ENCODE data around the gene CD59. TPM values are rescaled to one million over a fixed set of nuclear protein-coding genes. Genes with fewer than 3 reads are reported as not detected.

CD59 gene
- total and polyA plus RNA-seq, 10 of the 15 experiments (the other 5 are each of a cell fraction or from before 2014, with no cell fraction given) = 55.5 to 256 (median 181) TPM

GRCh38 chr11:33722590-33723234 is 13.5 kb downstream of the CD59 start (continued):
- no peak for TF ChIP-seq SPI1 (IDR thresholded peaks at IDR 0.05; ENCODE audit: borderline replicate concordance, insufficient read depth, low read depth, low read length)

- Histone ChIP-seq H3K4me1 (ENCODE audit: control insufficient read depth, insufficient read depth, low read length) (peaks cover 24% of the 10 kb centered on the region), H3K27ac (ENCODE audit: control insufficient read depth, insufficient read depth) (0 out of 2 replicates have a peak overlapping the region, but pooled peaks have one; percentile 36), H3K4me2 (ENCODE audit: control insufficient read depth, insufficient read depth) (no peak overlapping the region), H3K9me3 (replicated peaks; ENCODE audit: control insufficient read depth, insufficient read depth, low read length) (no peaks in the 10 kb centered on the region), H3K79me2 (ENCODE audit: control insufficient read depth, insufficient read depth, low read length) (peaks cover 33% of the 10 kb centered on the region), H3K27me3 (replicated peaks in 1 of 2; ENCODE audit: control insufficient read depth in 2 of 2, insufficient read depth in 2 of 2, low read length in 1 of 2) (no peaks in the 10 kb centered on the region), H3K4me3 (no peak overlapping the region), H4K20me1 (ENCODE audit: control insufficient read depth, insufficient read depth) (no peaks in the 10 kb centered on the region), H2AFZ (ENCODE audit: control insufficient read depth, low read depth, low read length) (no peak overlapping the region), H3K9ac (ENCODE audit: control insufficient read depth, insufficient read depth, low read length) (no peak overlapping the region), H3K36me3 (ENCODE audit: control insufficient read depth in 2 of 2, insufficient read depth in 2 of 2, low read length in 1 of 2) (peaks cover 14 to 18% of the 10 kb centered on the region in 2 experiments; a peak in 3 of 4 replicates)
- 97% methylated on average over 5 of the region's 5 CpGs for WGBS (ENCODE audit: insufficient coverage, insufficient replicate concordance, low lambda C conversion rate, missing lambda C conversion rate)
- SMC1A ChIA-PET (ENCODE audit: uncharacterized antibody, unreplicated experiment) = interaction anchor here (1.3 to 1.8 kb wide), 3 partner anchors 11 to 21 kb away, joined by 3 to 7 read pairs (median 3); no protein-coding TSS in a partner anchor
- in situ Hi-C loops (cut with MboI) (no loop called here), intact Hi-C loops (cut with micrococcal nuclease; ENCODE audit: unreplicated experiment) (no loop called here)
- RAD21 ChIA-PET (ENCODE audit: unreplicated experiment) = interaction anchor here (0.7 to 1.4 kb wide), 4 partner anchors 10 to 20 kb away, joined by 3 to 8 read pairs (median 4); partner anchors contain the start of gene CD59
- TF ChIP-seq CBX3 (IDR thresholded peaks at IDR 0.05; ENCODE audit: borderline replicate concordance, low read depth) (no peak), SPI1 (IDR thresholded peaks at IDR 0.05; ENCODE audit: borderline replicate concordance, insufficient read depth, low read depth, low read length) (no peak), CREM (IDR thresholded peaks at IDR 0.05; ENCODE audit: low read depth) (no peak), HSF1 (IDR thresholded peaks at IDR 0.05; ENCODE audit: low read depth, low read length) (no peak)
- BruUV-seq (replicated peaks) = no TSS peak
- FAIRE-seq = no peak
- POLR2A ChIA-PET = interaction anchor here (0.5 to 1.5 kb wide), 2 partner anchors 11 to 12 kb away, joined by 3 to 7 read pairs; no protein-coding TSS in a partner anchor
- CTCF ChIA-PET = interaction anchor here (0.7 to 2.3 kb wide), 3 partner anchors 12 to 20 kb away, joined by 3 to 10 read pairs (median 6); no protein-coding TSS in a partner anchor
- no peak for DNase-seq (ENCODE audit: low read depth, low spot score)
- no peak for ATAC-seq
These were observed 14.2 kb downstream of the CD59 start for GRCh38 chr11:33721984-33722383.
